ENCODE measurements around the gene IL36B.
"Not testable (repeated sequence)": the region's sequence is repeated elsewhere in the genome, so short reads cannot be mapped to it uniquely, and the experiment has no call there.

Gene IL36B

DNA sequence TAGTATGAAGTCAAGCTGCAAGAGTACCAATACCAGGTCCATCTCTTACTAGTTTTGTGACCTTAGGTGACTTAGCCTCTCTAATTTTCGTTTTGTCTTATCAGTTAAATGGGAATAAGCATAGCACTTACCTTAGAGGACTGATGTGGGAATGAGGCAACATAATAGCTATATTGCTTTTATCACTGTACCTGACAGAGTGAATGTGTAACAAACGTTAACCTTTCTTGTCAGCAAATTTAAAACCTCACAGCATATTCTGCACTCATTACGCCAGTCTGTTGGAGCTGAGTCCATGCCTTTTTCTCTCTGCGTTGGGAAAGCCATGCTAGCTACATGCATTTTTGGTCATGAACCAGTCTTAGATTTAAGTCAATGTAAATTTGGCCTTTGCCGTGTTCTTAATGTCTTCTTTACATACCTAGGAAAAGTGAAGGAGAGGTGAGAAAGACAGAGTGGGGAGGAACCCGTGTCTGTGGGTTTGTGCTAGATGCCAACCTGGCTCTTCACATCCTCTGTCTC, at the start of gene IL36B:
Gene IL36B, minus strand, starts transcription at position 472 of the 522 bp plus-strand sequence.
- no peak for DNase-seq (ENCODE audit: low read depth)

DNA sequence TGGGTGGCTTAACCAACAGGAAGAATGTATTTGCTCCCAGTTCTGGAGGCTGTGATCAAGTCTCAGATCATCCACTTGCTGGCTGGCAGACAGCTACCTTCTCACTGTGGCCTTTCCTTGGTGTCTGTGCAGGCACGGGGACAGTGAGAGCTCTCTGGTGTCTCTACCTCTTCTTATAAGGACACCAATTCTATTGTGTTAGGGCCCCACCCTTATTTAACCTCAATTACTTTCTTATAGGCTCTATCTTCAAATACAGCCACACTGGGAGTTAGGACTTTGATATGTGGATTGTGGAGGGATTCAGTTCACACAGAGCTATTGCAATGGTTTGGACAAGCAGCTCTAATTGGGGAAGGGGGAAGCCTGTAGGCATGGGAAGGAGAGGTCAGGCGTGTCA, 49.5 kb upstream of the IL36B start:
- no peak for DNase-seq (ENCODE audit: low read depth)

DNA sequence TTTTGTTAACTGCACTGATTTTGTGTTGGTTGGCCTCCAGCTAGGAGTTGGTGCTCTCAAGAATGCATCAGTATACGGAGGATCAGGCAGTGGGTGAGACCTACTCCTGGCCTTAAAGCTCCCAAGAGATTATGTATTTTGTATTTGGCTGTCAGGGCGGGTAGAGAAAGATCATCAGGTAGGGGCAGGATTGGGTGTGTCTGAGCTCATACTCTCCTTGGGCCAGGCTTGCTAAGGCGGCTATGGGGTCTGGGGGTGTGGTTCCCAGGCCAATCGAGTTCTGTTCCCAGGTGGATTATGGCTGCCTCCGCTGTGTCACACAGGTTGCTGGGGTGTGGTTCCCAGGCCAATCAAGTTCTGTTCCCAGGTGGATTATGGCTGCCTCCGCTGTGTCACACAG, 45.9 kb upstream of the IL36B start:
- no peak for DNase-seq (ENCODE audit: low read depth)

DNA sequence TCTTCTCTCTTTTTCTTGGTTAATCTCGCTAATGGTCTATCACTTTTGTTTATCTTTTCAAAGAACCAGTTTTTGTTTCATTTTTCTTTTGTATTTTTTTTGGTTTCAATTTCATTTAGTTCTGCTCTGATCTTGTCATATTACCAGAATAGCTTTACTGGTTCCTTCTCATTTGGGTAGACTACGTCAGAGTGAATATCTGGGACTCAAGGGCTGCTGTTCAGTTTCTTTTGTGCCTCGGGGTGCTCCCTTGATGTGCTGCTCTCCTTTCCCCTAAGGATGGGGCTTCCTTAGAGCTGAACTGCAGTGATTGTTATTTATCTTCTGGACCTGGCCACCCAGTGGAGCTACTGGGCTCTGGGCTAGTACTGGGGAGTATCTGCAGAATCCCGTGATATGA, 45.4 kb upstream of the IL36B start:
- DNase-seq (ENCODE audit: low read depth) = no peak

DNA sequence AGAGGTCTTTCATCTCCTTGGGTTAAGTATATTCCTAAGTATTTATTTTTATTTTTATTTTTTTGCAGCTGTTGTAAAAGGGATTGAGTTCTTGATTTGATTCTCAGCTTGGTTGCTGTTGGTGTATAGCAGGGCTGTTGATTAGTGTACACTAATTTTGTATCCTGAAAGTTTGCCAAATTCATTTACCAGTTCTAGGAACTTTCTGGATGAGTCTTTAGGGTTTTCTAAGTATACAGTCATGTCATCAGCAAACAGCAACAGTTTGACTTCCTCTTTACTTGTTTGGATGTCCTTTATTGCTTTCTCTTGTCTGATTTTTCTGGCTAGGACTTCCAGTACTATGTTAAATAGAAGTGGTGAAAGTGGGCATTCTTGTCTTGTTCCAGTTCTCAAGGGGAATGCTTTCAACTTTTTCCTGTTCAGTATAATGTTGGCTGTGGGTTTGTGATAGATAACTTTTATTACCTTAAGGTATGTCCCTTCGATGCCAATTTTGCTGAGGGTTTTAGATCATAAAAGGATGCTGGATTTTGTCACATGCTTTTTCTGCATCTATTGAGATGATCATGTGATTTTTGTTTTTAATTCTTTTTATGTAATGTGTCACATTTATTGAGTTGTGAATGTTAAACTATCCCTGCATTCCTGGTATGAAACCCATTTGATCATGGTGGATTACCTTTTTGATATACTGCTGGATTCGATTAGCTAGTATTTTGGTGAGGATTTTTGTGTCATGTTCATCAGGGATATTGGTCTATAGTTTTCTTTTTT, 44.4 kb upstream of the IL36B start:
- DNase-seq (ENCODE audit: low read depth) = not testable (repeated sequence)

DNA sequence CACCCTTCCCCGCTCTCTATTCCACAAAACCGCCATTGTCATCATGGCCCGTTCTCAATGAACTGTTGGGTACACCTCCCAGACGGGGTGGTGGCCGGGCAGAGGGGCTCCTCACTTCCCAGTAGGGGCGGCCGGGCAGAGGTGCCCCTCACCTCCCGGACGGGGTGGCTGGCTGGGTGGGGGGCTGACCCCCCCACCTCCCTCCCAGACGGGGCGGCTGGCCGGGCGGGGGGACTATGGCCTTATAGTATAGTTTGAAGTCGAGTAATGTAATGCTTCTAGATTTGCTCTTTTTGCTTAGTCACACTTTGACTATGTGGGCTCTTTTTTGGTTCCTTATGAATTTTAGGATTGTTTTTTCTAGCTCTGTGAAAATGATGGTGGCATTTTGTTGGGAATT, 43.6 kb upstream of the IL36B start:
- not testable (repeated sequence) for DNase-seq (ENCODE audit: low read depth)

DNA sequence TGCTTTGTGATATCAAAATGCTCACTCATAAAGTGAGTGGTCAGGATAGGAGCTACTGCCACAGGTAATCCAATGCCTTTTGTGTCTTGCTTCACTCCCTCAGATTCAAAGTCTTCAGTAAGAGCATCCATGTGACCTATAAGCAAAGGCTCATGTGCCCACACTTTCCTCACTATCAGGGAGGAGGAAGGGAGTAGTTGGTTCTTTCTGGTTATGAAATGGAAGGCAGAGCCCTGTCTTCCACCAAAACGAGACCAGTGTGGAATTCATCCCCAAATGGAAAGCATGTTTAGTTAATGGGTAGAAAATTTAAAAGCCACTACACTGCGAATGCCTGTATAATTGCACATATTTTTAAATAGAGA, 40.9 kb upstream of the IL36B start:
- DNase-seq (ENCODE audit: low read depth) = no peak

DNA sequence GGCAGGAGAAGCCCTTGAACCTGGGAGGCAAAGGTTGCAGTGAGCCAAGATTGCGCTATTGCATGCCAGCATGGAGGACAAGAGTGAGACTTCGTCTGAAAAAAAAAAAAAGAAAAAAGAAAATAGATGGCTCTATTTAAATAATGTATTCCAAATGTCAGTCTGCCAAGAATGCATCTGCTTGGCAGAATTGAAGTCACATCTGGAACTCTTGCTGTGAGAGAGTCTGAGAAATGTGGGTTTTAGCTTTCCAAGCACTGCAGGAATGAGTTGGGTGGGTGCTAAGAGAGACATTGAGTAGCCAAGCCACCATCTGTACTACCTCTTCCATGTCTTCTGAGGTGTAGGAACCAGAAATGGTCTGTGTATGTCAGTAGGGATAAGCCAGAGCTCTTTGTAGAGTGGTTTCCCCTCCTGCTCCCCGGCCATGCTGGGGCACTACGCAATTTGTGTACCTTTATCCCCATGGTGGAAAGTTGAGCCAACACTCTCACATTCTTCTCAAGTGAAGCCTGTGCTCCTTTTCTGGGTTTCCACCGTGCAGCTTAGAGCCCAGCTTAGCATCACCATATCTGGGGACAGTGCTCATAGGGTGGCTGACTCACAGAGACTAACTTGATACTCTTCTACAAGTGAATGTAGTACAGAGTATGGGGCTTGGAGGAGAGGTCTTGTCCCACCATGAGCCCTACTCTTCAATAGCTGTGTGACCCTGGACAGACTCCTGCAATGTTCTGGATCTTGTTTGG, 40.4 kb upstream of the IL36B start:
- DNase-seq (ENCODE audit: low read depth) = no peak

DNA sequence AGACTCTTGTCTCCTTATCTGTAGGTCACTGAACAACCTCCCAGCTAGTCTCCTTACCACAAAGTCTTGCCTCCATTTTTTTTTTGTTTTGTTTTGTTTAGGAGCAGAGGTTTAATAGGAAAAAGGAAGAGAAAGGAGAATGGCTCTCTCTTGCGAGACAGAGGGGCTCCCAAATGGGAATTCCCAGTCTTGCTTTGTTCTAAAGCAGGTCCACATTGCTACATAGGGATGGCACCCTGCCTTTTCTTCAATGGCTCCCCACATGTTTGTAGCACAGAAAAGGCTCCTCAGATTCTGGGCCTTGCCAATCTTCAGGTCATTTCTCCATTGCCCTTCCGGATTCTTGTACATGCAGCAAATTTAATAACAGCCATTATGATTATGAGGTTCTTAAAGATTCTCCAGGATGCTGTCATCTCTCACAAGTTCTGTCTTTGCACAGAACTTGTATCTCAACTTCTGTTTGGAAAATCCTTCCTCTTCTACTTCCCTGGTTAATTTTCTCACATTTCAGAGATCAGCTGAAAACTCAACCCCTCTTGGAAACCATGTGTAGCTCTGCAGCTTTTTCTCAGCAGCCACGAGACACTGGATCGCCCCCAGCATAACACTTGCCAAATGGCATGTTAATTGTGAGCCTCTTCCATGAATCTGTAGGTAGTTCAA, 38.7 kb upstream of the IL36B start:
- DNase-seq (ENCODE audit: low read depth) = no peak

DNA sequence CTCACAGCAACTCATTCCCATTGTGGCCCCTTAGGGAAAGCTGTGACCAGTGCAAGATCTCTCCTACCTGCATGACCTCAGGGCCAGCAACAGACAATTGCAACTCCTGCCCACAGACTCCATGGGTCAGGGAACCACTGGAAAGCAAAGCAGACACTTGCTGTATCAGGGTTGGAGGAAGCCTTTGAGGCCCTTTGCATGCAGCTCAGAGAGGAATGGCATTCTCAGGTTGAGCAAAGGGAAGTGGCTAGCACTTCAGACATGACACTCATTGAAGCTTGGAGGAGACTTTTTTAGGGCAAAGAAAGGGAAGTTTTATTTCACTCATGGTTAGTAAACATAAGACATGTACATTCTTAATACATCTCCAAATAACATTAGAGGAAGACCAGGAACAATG, 37.2 kb upstream of the IL36B start:
- DNase-seq (ENCODE audit: low read depth) = no peak

DNA sequence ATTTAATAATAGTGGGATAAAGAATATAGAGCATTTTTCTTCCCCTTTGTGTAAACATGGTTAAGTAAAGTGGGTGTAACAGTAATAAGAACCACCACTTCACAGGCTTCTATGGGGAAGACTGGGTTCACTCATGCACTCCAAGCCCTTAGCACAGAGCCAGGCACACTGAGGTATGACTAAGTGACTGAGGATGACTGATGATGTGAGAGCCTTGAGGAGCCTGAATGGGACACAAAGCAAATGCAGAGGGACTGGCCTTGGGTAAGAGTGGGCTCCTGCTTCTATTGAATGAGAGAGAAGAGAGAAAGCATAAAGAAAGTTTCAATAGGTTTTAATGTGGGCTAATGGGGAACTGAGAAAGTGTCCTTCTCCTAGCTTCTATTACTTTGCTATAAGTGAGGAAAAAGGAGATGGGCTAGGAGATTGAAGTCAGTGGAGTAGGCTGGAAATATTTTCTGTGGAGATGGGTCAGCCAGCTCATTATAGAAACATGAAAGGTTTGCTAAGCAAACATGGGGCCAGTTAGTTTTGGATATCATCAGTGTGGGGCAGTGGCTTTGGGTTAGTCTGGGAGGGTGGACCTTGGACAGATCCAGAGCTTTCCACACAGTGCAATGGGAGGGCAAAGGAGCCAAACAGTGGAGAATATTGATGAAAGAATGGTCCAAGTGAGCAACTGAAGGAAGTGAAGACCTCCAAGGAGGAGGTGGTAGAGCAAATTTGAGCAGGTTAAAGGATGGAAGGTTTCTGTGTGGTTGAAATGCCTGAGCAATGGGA, 35.7 kb upstream of the IL36B start:
- DNase-seq (ENCODE audit: low read depth) = no peak

DNA sequence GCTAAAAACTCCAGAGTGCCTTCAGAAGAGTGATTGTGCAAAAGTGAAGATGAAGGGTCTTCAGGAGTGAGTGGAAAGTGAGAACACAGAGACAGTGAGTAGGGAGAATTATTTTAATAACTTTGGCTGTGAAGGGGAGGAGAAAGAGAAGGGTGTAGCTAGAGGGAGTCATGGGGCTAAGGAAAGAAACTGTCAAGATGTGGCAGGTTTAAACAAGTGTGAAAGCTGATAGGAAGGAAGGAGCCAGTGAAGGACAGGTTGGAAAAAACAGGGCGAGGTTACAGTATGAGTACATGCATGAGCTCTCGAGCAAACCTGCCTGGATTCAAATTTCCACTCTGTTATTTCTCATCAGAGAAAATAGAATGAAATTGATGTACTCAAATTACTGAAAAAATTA, 32.9 kb upstream of the IL36B start:
- DNase-seq (ENCODE audit: low read depth) = no peak

DNA sequence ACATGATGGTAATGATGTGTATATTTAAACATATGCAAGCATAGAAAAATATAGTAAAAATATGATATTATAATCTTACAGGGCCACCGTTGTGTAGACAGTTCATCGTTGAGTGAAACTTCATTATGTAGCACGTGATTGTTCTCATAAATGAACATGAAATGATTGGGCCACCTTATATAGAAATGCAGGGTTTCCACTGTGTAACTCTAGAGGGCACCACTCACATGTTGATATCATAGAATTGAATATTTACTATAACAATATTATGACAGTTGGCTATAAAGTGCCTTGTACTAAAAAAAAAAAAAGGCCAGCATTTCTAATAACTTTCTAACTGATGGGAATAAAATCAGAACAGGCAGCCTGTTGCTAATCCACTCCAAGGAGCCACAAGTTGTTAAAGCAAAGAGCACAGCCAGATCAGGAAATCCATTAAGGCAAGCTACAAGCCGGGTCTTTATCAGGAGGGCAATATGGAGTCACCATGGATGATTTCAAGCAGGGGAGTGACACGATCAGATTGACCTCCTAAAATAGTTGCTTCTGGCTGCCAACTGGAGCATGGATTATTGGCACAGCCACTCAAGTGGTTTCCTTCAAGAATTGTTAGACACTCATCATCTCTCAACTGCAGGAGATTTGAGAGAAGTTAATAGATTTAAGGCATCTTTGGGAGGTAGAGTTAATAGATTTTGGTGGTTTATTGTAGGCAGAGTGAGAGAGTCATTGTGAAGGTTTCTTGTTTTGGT, 31.8 kb upstream of the IL36B start:
- DNase-seq (ENCODE audit: low read depth) = no peak

DNA sequence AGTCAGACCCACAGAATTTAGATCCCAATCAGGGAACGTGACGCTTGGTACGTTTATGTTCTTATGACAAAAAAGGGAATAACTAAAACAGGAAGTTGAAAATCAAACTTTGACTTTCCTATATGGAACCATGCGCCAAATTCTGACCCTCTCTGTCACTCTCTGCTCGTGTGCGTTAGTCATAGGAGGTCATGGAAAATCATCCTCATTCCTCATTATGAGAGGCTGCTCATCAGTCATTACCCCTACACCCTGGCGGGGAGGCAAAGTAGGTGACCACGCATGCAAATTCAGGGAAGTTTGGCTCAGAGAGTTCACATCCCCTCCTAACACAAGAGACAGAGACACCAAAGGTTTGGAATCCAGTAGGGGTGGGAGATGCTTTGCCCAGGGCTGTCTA, 30.6 kb upstream of the IL36B start:
- no peak for DNase-seq (ENCODE audit: low read depth)

DNA sequence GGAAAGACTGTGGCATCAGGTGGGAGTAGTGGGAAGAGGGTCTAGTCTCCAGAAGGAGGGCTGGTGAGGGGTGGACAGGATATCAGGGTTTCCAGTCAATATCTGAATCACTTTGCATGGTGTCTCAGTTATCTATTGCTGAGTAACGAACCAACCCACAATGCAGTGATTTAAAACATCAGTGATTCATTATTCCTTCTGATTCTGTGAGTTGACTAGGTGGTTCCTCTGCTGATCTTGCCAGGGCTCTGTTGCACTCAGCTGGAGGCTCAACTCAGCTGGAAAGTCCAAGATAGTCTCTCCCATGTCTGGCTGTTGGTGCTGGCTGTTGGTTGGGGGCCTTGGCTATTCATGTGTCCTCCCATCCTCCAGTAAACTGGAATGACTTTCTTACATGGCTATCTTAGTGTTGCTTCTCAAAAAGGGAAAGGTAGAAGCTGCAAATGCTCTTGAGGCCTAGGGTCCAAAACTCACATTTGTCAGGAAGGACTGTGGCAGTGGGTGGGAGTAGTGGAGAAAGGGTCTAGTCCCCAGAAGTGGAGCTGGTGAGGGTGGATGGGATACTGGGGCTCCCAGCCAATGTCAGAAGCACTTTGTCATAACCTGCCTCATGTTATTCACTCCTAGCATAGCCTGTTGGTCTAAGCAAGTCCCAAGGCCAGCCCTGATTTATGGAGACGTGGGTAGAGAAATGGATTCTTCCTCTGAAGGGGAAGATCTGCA, 29.0 kb upstream of the IL36B start:
- no peak for DNase-seq (ENCODE audit: low read depth)

DNA sequence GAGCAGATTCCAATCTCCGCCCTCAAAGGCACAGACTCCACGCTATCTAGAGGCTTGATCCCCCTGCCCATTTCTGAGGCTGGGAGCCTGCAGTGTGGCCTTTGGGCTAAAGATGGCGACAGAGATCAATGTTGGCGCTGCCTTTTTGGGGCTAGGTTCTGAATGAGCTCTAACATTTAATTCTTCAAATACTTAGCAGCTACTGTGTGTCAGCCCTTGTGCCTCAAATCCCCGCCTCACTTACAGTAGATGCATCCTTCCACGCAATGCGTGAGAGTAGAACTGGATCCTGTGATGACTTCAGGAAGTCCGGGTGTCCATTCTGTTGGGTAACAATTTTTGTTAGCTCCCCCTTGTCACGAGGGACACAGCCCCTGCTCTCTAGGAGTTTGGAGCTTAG, 27.5 kb upstream of the IL36B start:
- no peak for DNase-seq (ENCODE audit: low read depth)

DNA sequence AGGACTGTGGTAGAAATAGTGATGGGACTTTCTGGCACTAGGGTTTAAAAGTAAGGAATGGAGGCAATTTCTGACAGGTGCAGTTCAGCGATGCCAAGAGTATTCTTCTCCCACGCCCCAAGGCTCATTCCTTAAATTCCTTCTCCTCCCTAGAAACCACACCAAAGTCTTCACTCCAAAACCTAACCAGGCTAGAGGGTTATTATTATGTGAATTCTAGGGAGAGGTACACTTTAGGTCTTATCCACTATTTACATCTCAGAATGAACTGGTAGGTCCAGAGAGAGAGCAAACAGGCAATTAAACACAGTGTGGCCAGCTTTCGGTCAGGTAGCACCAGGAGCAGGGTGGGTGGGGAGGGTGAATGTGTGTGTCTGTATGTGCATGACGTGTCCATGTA, 26.5 kb upstream of the IL36B start:
- DNase-seq (ENCODE audit: low read depth) = no peak

DNA sequence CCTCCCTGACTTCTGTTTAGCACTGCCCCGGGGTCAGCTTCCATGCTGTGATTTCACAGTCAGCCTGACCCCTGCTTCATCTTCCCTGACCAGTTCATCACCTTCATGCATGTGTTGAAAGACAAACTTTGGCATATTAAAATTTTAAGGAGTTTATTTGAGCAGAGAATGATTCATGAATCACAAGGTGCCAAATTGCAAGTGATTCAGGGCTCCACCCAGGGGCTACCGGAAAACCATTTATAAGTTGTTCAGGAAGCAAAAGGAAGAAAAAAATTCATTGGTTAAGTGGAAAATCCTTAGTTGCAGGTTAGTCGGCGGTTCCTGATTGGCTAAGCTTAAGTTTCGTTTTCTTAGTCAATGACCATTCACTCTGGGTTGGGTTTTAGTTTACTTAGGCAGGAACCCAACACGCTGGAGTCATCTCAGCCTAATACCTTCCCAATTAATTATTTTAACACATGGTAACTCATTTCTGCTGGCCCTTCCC, 25.7 kb upstream of the IL36B start:
- DNase-seq (ENCODE audit: low read depth) = no peak

DNA sequence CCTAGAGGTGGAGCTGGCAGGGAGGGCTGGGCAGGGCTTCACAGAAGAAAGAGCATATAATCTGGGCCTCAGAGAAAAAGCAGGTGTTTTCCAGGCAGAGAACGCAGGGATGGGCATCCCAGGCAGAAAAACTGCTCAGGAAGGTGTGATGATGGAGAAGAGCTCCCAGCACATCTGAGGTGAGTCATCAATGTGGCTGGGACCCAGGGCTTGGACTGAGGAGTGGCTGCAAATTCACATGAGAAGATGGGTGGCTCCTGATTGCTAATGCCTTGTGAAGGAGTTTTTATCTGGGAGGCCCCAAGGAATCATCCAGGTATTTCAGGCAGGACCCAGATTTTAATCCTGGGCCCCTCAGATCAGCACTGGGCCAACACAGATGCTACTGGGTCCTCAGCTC, 25.3 kb upstream of the IL36B start:
- DNase-seq (ENCODE audit: low read depth) = no peak

DNA sequence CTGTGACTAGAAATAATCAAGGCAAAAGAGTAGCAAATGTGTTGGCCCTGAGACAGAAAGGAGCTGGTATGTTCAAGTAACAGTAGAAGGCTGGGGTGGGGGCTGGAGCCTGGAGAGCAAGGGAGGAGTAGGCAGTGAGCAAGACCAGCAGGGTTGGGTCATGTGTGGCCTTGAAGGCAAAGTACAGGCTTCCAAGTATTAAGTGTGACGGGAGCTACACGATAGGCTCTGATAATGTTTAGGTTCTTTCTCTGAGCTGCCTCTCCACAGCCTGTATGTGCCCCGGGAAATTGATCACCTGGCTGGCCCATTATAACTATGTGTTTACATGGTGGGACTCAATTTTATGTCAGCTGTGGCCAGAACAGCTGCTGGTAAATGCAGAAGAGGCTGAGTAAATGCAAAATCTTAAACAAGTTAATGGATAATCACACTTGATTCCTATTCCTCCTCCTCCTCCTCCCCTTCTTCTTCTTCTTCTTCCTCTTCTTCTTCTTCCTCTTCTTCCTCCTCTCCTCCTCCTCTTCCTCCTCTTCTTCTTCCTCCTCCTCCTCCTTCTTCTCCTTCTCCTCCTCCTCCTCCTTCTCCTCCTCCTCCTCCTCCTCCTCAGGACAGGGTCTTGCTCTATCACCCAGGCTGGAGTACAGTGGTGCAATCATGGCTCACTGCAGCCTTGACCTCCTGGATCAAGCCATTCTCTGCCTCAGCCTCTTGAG, 24.4 kb upstream of the IL36B start:
- DNase-seq (ENCODE audit: low read depth) = no peak
